Measurements from ENCODE around the gene APOC3.

Gene APOC3

DNA sequence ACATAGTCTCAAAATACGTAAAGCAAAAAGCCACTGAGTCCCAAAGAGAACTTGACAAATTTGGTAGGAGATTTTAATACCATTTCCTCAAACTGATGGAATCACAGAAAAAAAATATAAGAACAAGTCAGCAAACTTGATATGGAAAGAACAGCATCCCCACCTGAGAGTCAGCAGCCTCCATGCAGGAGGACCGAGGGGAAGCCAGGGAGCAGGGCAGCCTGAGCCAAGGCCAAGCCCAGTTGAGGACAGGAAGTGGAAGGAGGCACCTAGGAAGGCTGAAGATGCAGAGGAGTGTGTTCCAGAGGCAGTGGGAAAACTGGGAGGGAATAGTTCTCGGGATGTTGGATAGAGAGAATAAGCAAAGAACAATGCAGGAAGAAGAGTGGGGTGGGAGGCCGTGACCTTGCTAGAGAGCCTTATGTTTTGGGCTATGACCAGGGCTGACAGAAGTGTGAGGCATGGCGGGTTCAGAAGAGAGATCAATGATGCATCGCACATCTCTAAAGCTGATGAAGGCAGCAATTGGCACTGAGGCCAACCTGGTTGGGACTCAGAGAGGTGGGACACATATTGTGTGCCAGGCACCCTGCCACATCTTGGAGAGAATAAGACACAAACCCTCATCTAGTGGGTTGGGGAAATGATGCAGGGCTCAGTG, 22.0 kb upstream of the APOC3 start:
- no peak for DNase-seq

GRCh38 chr11:116808262-116809175, 21.2 kb upstream of the APOC3 start:
- DNase-seq, result no peak

DNA sequence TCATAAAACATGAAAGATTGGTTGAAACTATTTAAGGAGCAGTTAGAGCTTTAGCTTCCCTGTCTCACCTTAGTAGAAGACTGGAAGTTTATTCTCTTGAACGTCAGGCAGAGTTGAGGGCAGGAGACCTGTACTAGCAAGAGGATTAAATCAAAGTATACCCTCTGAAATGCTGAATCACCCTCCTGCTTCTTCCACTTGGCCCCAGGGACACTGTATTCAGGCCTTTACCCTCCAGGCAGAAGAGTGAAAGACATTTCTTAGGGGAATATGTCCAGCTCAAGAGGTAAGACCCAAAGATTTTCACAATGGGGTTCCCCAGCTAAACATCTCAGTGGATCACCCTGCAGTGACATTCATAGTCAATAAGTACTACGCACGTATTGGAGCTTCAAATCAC, 18.5 kb upstream of the APOC3 start:
- no peak for DNase-seq

DNA sequence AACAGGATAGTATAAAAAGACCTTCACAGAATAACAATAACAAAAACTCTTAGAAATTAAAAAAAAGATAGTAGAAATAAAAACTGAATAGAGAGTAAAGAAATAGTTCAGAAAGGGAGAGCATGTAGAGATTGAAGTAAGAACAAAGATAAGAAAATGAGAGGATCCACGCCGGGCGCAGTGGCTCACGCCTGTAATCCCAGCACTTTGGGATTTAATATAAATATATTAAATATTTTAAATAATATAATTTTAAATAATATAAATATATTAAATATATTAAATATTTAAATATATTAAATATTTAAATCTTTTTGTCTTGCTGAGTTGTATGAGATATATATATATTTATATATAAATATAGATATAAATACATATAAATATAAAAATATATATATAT, 17.6 kb upstream of the APOC3 start:
- DNase-seq, result no peak

GRCh38 chr11:116813170-116813569, 16.5 kb upstream of the APOC3 start:
- no peak for DNase-seq

GRCh38 chr11:116813781-116814471, 15.8 kb upstream of the APOC3 start:
- DNase-seq, result no peak

- no peak for DNase-seq
These were observed 15.2 kb upstream of the APOC3 start for GRCh38 chr11:116814502-116814901.

GRCh38 chr11:116819049-116819448, 10.7 kb upstream of the APOC3 start:
- no peak for DNase-seq

DNA sequence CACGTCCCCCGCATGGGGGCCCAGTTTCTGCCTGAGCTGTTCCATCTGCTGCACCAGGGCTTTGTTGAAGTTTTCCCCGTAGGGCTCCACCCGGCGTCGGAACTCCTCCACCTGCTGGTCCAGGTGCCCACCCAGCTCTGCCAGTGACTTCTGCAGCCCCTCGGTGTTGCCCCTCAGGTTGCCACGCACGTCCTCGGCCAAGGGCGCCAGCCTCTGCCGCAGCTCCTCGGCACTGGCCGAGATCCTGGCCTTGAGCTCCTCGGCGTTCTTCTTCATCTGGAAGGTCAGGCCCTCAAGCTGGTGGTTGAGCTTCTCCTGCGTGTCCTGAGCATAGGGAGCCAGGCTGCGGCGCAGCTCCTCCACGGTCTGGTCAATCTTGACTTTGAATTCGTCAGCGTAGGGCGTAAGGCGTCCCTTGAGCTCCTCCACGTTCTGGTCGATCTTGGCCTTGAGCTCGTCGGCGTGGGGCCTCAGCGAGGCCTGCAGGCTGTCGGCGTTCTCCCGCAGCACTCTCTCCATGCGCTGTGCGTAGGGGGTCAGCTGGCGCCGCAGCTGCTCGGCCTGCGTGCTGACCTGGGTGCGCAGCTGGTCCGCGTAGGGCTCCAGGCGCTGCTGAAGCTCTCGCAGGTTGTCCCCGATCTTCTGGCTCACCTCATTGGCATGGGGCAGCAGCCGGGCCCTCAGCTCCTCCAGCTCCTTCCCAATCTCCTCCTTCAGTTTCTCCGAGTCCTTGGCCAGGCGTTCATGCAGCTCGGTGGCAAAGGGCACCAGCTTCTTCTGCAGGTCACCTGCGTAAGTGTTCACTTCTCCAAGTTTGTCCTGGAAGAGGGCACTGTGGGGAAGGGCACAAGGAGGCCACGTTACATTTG, 8.4 kb upstream of the APOC3 start:
- no peak for DNase-seq

DNA sequence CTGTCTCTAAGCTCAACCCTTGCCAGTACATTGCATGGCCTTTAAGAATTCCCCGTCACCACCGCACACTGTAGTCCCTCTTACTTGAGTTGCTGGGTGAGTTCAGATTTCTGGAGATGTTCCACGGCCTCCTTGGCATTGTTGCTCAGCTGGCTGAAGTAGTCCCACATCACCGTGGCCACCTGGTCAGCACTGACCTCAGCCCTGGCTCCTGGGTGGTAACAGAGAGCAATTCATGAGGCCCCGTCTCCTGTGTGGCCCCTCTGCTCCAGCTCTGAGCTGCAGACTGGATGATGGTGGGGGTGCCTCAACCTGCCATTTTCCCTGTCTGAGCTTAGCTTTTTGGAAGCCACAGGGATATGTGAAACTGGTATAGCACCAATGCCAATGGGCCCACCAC, 7.1 kb upstream of the APOC3 start:
- DNase-seq, result no peak

DNA sequence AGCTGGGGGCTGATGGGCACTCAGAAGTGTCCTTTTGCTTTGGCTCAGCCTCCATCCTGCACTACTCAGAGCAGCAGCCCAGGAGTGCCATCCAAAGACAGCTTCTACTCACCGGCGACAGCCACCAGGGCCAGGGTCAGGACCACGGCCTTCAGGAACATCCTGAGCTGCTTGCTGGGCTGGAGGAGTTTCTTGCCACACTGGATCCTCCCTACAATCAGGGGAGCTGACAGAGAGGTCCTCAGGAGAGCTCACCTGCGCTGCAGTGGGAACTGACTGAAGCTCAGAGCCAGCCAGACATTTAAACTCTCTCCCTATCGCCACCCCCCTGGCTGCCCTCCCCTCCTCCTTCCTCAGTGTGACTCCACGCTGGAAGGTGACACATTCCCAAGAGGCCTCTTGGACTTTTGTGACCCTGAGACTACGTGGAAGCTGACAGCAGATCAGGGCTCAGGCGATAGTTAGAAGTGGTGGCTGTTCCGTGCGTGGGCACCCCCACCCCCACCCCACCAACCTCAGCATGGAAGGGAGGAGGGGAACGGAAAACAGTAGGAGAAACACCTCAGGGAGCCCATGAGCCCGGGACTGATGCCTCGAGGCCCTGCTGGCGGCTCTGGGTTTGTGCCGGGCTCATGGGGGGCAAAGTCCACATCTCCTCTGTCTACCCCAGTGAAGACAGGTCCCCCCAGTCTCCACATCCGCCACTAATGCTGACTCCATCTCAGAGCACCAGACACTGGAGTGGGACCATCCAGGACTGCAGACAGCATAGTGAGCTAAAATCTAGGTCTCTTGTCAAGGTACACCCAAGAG, 6.5 kb upstream of the APOC3 start, which contains the start of gene APOA4:
APOA4 (minus strand) TSS at position 274 of the 813 bp plus-strand sequence; CDS start at position 161, 113 bp downstream.
- DNase-seq, result no peak

- no peak for DNase-seq
These were observed 4.3 kb upstream of the APOC3 start for GRCh38 chr11:116825434-116825833.

GRCh38 chr11:116825854-116826750, 3.6 kb upstream of the APOC3 start:
- no peak for DNase-seq

- no peak for DNase-seq
These were observed 2.8 kb upstream of the APOC3 start for GRCh38 chr11:116826751-116827431.

- no peak for DNase-seq
These were observed 2.2 kb upstream of the APOC3 start for GRCh38 chr11:116827461-116827860.

- no peak for DNase-seq
These were observed 829 bp upstream of the APOC3 start for GRCh38 chr11:116828632-116829524.

- DNase-seq, result no peak
These were observed 641 bp downstream of the APOC3 start for GRCh38 chr11:116830184-116830912.

- DNase-seq, result no peak
These were observed 2.2 kb downstream of the APOC3 start for GRCh38 chr11:116831790-116832349.
